HPDE6-E6E7 (cell line): ENCODE data around the gene RHOBTB1.

Experiments used
- DNase-seq: peaks from one replicate; pipeline ENCODE4 v3.0.0; 2011; ENCODE audit warnings: missing footprints; ENCODE audit errors: extremely low spot score

The RHOBTB1 gene

GRCh38 chr10:60964257-60965235 lies 20.6 kb upstream of the RHOBTB1 start:
- DNase-seq, result peak; percentile 67

- no peak for DNase-seq
Measured at GRCh38 chr10:60963441-60964256, 19.7 kb upstream of the RHOBTB1 start.

- DNase-seq, result no peak
Measured at GRCh38 chr10:60962946-60963345, 19.0 kb upstream of the RHOBTB1 start.

- DNase-seq, result no peak
Measured at GRCh38 chr10:60960913-60961312, 16.9 kb upstream of the RHOBTB1 start.

- no peak for DNase-seq
Measured at GRCh38 chr10:60960031-60960430, 16.0 kb upstream of the RHOBTB1 start.

- no peak for DNase-seq
Measured at GRCh38 chr10:60958892-60959601, 15.1 kb upstream of the RHOBTB1 start.

- no peak for DNase-seq
Measured at GRCh38 chr10:60957667-60958221, 13.8 kb upstream of the RHOBTB1 start.

GRCh38 chr10:60955957-60956425 lies 12.0 kb upstream of the RHOBTB1 start:
- DNase-seq, result no peak

GRCh38 chr10:60955316-60955715 lies 11.3 kb upstream of the RHOBTB1 start:
- no peak for DNase-seq

GRCh38 chr10:60954035-60954434 lies 10.1 kb upstream of the RHOBTB1 start:
- no peak for DNase-seq

GRCh38 chr10:60953420-60953819 lies 9.4 kb upstream of the RHOBTB1 start:
- DNase-seq, result no peak

GRCh38 chr10:60952846-60953220 lies 8.8 kb upstream of the RHOBTB1 start:
- DNase-seq, result no peak

- no peak for DNase-seq
Measured at GRCh38 chr10:60952067-60952845, 8.3 kb upstream of the RHOBTB1 start.

GRCh38 chr10:60951272-60951724 lies 7.3 kb upstream of the RHOBTB1 start:
- no peak for DNase-seq

- DNase-seq, result no peak
Measured at GRCh38 chr10:60950300-60950699, 6.3 kb upstream of the RHOBTB1 start.

- no peak for DNase-seq
Measured at GRCh38 chr10:60948851-60949250, 4.9 kb upstream of the RHOBTB1 start.

- DNase-seq, result no peak
Measured at GRCh38 chr10:60944910-60945297, 919 bp upstream of the RHOBTB1 start.

GRCh38 chr10:60943316-60944057 lies 498 bp downstream of the RHOBTB1 start:
- peak; percentile 29 for DNase-seq

- no peak for DNase-seq
Measured at GRCh38 chr10:60942788-60943315, 1.1 kb downstream of the RHOBTB1 start.
